Measurements from ENCODE around the gene KRT13.

DNA sequence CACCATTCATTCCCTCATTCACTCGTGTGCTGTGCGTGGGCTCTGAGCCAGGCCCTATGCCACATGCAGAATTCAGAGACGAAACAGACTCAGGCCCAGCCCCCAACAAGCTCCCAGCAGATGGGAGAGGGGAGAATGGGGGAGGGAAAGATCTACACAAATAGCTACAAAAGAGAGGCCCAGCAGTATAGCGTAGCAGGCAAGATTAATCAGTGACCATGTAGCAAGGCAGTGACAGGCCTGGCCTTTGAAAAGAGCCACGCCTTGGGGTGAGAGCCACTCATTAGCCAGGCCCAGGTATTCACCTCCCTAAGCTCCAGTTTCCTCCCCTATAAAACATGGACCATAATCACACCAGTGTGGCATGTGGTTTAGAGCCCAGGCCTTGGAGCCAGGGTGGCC is 39.1 kb upstream of the KRT13 start:
- TF ChIP-seq CTCF (conservative IDR thresholded peaks at IDR 0.05 in 1 of 2, IDR thresholded peaks at IDR 0.05 in 1 of 2; ENCODE audit: low read depth in 1 of 2, low read length in 2 of 2) (no peak), EZH2 (IDR thresholded peaks at IDR 0.05; ENCODE audit: low read length, missing control alignments) (no peak)

All from fibroblast of lung (primary cell).